Caco-2 (cell line): ENCODE data around the gene MTX1. TPM values are rescaled to one million over a fixed set of nuclear protein-coding genes. Genes with fewer than 3 reads are reported as not detected.

Experiments used
- BruUV-seq: library from RNA; stranded (reverse); fragments of 400-500 nt; replicated peaks from 2 replicates; lab custom pipeline; 2021; lab: Mats Ljungman, UMichigan
- CTCF ChIA-PET: fragments of 300-600 bp; sonication (Branson Sonifier 250); formaldehyde crosslinking; loops from one replicate; lab custom pipeline; 2022; ENCODE audit warnings: antibody characterized with exemption; lab: Charles Lee
- POLR2A ChIA-PET: fragments of 300-600 bp; sonication (Branson Sonifier 250); formaldehyde crosslinking; loops from one replicate; lab custom pipeline; 2022; ENCODE audit warnings: antibody characterized with exemption; lab: Charles Lee
- DNase-seq, 2 experiments: peaks; one replicate each; pipeline versions ENCODE4 v3.0.0 to v3.0.0-alpha.2; 2020 to 2022
- H3K27me3 ChIP-seq: replicated peaks from 2 replicates; pipeline ENCODE4 v1.6.0; 2011; ENCODE audit warnings: low read length; ENCODE audit not compliant: control insufficient read depth, insufficient read depth
- H3K36me3 ChIP-seq: 2 replicates; pipeline ENCODE4 v1.5.1; 2011; ENCODE audit warnings: low read length; ENCODE audit not compliant: control insufficient read depth, insufficient read depth
- H3K4me1 ChIP-seq: fragments of 250-450 bp; sonication (Bioruptor Pico); 2 replicates; pipeline ENCODE4 v1.5.1; 2020; ENCODE audit warnings: mild to moderate bottlenecking
- H3K4me3 ChIP-seq: 2 replicates; pipeline ENCODE4 v1.5.1; 2011; ENCODE audit warnings: low read depth, mild to moderate bottlenecking, control low read depth, low read length
- H3K9me3 ChIP-seq: fragments of 250-450 bp; sonication (Bioruptor Pico); 2 replicates; pipeline ENCODE4 v1.5.1; 2020; ENCODE audit warnings: mild to moderate bottlenecking, moderate library complexity
- H3K27ac Mint-ChIP-seq: one replicate; pipeline ENCODE4 v1.8.0; 2022; ENCODE audit warnings: mixed read lengths; ENCODE audit not compliant: unreplicated experiment
- H3K27me3 Mint-ChIP-seq: one replicate; pipeline ENCODE4 v1.8.0; 2022; ENCODE audit warnings: mixed read lengths; ENCODE audit not compliant: insufficient read depth, unreplicated experiment
- H3K36me3 Mint-ChIP-seq: one replicate; pipeline ENCODE4 v1.8.0; 2022; ENCODE audit warnings: mild to moderate bottlenecking, mixed read lengths; ENCODE audit not compliant: insufficient read depth, unreplicated experiment
- H3K4me1 Mint-ChIP-seq: one replicate; pipeline ENCODE4 v1.8.0; 2022; ENCODE audit warnings: low read depth, mixed read lengths; ENCODE audit not compliant: unreplicated experiment
- H3K4me3 Mint-ChIP-seq: one replicate; pipeline ENCODE4 v1.8.0; 2022; ENCODE audit warnings: mild to moderate bottlenecking, moderate library complexity, mixed read lengths; ENCODE audit not compliant: unreplicated experiment
- H3K9me3 Mint-ChIP-seq: one replicate; pipeline ENCODE4 v1.8.0; 2022; ENCODE audit warnings: mixed read lengths; ENCODE audit not compliant: unreplicated experiment
- CTCF ChIP-seq, 2 experiments: fragments of 200-600 bp in 1 of 2; IDR thresholded peaks; 1 replicate in 1 of 2; 2 replicates in 1 of 2; pipeline versions ENCODE4 v1.5.1 to v1.8.0; 2011 to 2022; ENCODE audit warnings: antibody characterized with exemption in 1 of 2, control low read depth in 1 of 2, inconsistent platforms in 1 of 2, low read depth in 1 of 2, low read length in 1 of 2, mild to moderate bottlenecking in 1 of 2, moderate library complexity in 1 of 2; ENCODE audit not compliant: insufficient read depth in 1 of 2, severe bottlenecking in 1 of 2, unreplicated experiment in 1 of 2
- intact Hi-C: fragments of 100-400 bp; cut with micrococcal nuclease; formaldehyde crosslinking; loops from one replicate; pipeline ENCODE4 v1.10.0; 2022; ENCODE audit not compliant: unreplicated experiment
- total RNA-seq: library from RNA; stranded (reverse); gene quantifications from 2 replicates; pipeline ENCODE4 v1.2.3, GENCODE V29; 2022

MTX1 gene
- total RNA-seq, 1 experiment from 2014 or later = 65.3 TPM

DNA sequence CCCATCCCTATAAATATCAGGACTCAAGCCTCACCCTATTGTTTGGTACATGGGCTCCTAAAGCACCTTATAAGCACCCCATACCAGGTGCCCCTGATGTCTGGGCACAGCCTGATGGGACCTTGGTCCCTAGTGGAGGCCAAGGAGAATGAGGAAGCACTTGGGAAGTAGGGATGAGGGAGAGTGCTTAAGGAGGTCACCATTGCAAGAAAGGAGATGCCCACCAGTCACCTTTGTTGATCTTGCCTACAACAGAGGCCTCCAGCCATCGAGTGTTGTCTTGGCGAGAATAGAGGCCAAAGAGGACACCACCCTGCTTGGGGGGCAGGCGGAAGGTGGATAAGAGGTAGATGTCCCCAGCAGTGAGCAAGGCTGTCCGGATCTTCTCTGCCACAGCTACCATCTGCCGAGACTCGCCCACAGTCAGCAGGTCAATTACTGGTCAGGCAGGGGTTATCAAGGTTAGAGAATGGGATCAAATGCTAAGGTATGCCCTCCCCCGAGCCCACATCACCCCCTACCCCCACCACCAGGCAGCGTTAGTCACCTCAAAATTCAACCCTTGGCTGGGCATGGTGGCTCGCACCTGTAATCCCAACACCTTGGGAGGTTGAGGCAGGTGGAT lies 2.4 kb upstream of the MTX1 start:
- TF ChIP-seq CTCF (IDR thresholded peaks at IDR 0.05; ENCODE audit: insufficient read depth in 1 of 2, low read depth in 1 of 2, low read length in 1 of 2, severe bottlenecking in 1 of 2, unreplicated experiment in 1 of 2) = no peak
- Mint-ChIP-seq H3K4me1 (peaks cover 16% of the 10 kb centered on the region), H3K9me3 (no peaks in the 10 kb centered on the region), H3K27ac (no peak overlapping the region), H3K4me3 (no peak overlapping the region), H3K27me3 (peaks cover 3% of the 10 kb centered on the region), H3K36me3 (peaks cover 21% of the 10 kb centered on the region)
- intact Hi-C loops = no loop called here
- no TSS peak for BruUV-seq
- ChIA-PET CTCF (interaction anchor here (1.2 to 1.4 kb wide), 2 partner anchors 13 to 38 kb away, joined by 9 to 10 read pairs; no protein-coding TSS in a partner anchor), POLR2A (no interaction called here)
- peaks cover 15% of the 10 kb centered on the region for H3K4me1 ChIP-seq
- DNase-seq = no peak
- no peak overlapping the region for H3K4me3 ChIP-seq
- no peaks in the 10 kb centered on the region for H3K9me3 ChIP-seq
- H3K27me3 ChIP-seq = no peaks in the 10 kb centered on the region
- H3K36me3 ChIP-seq = no peaks in the 10 kb centered on the region

DNA sequence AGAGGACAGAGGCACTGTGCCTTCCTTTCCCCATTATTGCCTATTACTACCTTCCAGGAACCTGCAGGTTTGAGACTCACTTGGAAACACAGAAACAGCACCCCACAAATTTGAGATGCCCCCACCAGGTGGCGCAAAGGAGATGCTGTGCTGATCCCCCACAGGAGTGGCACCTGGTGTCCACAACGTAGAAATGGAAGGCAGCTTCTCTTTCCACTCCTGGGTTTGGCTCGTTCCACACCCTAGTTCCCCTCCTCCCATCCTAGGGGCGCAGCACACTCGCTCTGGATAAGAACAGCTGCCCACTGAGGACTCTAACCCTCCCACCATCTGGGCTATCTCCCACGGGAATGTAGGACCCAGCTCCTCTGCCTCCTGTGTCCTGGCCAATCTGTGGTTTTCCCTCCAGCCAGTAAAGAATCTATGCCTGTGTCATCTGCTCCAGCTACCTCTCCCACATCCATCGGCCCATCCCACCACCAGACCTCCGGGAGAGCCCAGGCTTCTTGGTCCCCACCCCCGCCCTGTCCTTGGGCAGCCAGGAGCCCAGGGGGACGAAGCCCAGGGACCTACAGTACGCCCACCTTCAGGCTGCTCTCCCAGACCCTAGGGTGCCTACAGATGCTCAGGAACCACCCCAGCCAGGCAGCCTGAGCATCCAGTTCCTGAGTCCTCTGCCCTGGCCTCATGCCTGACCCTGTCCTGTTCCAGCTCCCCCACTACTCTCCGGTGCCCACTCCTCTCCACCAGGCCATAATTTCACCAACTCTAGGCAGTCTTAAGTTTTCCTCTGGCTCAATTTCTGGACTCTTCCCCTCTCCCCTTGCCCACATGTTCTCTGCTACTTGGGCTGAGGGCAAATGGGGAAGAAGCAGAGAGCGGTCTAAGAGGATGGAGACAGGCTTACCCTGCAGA lies 1.3 kb upstream of the MTX1 start:
- H3K27me3 Mint-ChIP-seq = peaks cover 3% of the 10 kb centered on the region
- peaks cover 21% of the 10 kb centered on the region for H3K36me3 Mint-ChIP-seq
- Histone ChIP-seq H3K4me1 (peaks cover 15% of the 10 kb centered on the region), H3K4me3 (no peak overlapping the region), H3K36me3 (no peaks in the 10 kb centered on the region), H3K9me3 (no peaks in the 10 kb centered on the region), H3K27me3 (no peaks in the 10 kb centered on the region)
- CTCF ChIA-PET = interaction anchor here (0.7 to 1.9 kb wide), 12 partner anchors 12 to 117 kb away, joined by 3 to 10 read pairs (median 8); partner anchors contain the start of gene KRTCAP2
- intact Hi-C loops = loop anchor here (1.0 kb wide), 2 partner anchors 19 to 37 kb away; no protein-coding TSS in a partner anchor
- H3K27ac Mint-ChIP-seq = no peak overlapping the region
- peaks cover 16% of the 10 kb centered on the region for H3K4me1 Mint-ChIP-seq
- no peaks in the 10 kb centered on the region for H3K9me3 Mint-ChIP-seq
- POLR2A ChIA-PET = interaction anchor here (0.6 to 1.2 kb wide), 3 partner anchors 18 to 37 kb away, joined by 3 to 4 read pairs (median 4); no protein-coding TSS in a partner anchor
- BruUV-seq = no TSS peak
- peak; percentile 90 to 97 for TF ChIP-seq CTCF (IDR thresholded peaks at IDR 0.05; ENCODE audit: insufficient read depth in 1 of 2, low read depth in 1 of 2, low read length in 1 of 2, severe bottlenecking in 1 of 2, unreplicated experiment in 1 of 2)
- peak; percentile 88 to 90 for DNase-seq
- H3K4me3 Mint-ChIP-seq = no peak overlapping the region
